Mesendoderm (in vitro differentiated cells): ENCODE data around the gene DSG4.

Source experiments
- DNase-seq: peaks from one replicate; pipeline ENCODE4 v3.0.0; 2013
- H2AK5ac ChIP-seq: 2 replicates; pipeline ENCODE4 v1.6.1; 2013; ENCODE audit warnings: low read length, inconsistent platforms
- H2BK120ac ChIP-seq: 2 replicates; pipeline ENCODE4 v1.6.1; 2013; ENCODE audit warnings: low read depth, mild to moderate bottlenecking, low read length, moderate library complexity, mixed read lengths
- H2BK15ac ChIP-seq: replicated peaks from 2 replicates; pipeline ENCODE4 v1.6.1; 2013; ENCODE audit warnings: low read depth, mild to moderate bottlenecking, moderate library complexity
- H2BK5ac ChIP-seq: 2 replicates; pipeline ENCODE4 v1.6.1; 2013; ENCODE audit warnings: low read length, inconsistent platforms
- H3K18ac ChIP-seq: 2 replicates; pipeline ENCODE4 v1.6.1; 2013; ENCODE audit warnings: mild to moderate bottlenecking, low read length, mixed read lengths
- H3K23ac ChIP-seq: one replicate; pipeline ENCODE4 v1.6.1; 2013; ENCODE audit warnings: low read length
- H3K27ac ChIP-seq: 2 replicates; pipeline ENCODE4 v1.5.1; 2013; ENCODE audit warnings: low read depth, mild to moderate bottlenecking, inconsistent platforms, low read length, moderate library complexity
- H3K27me3 ChIP-seq: 2 replicates; pipeline ENCODE4 v1.6.1; 2013; ENCODE audit warnings: low read length, control low read depth, mild to moderate bottlenecking, inconsistent platforms; ENCODE audit not compliant: insufficient read depth, poor library complexity
- H3K36me3 ChIP-seq: 2 replicates; pipeline ENCODE4 v1.6.1; 2013; ENCODE audit warnings: low read length, inconsistent platforms; ENCODE audit not compliant: control insufficient read depth, insufficient read depth
- H3K4ac ChIP-seq: one replicate; pipeline ENCODE4 v1.6.1; 2013; ENCODE audit warnings: low read depth, mild to moderate bottlenecking, low read length, moderate library complexity
- H3K4me1 ChIP-seq: 2 replicates; pipeline ENCODE4 v1.6.1; 2013; ENCODE audit warnings: low read depth, low read length, inconsistent platforms; ENCODE audit not compliant: control insufficient read depth
- H3K4me2 ChIP-seq: 2 replicates; pipeline ENCODE4 v1.6.1; 2013; ENCODE audit warnings: low read length
- H3K4me3 ChIP-seq: 2 replicates; pipeline ENCODE4 v1.5.1; 2013; ENCODE audit warnings: mild to moderate bottlenecking, low read length
- H3K56ac ChIP-seq: one replicate; pipeline ENCODE4 v1.6.1; 2013; ENCODE audit warnings: low read length
- H3K79me1 ChIP-seq: 2 replicates; pipeline ENCODE4 v1.6.1; 2013; ENCODE audit warnings: low read length, inconsistent platforms
- H3K79me2 ChIP-seq: 2 replicates; pipeline ENCODE4 v1.6.1; 2013; ENCODE audit warnings: mild to moderate bottlenecking, low read length; ENCODE audit not compliant: control insufficient read depth, insufficient read depth
- H3K9ac ChIP-seq: 2 replicates; pipeline ENCODE4 v1.6.1; 2013; ENCODE audit warnings: low read length, inconsistent platforms
- H4K5ac ChIP-seq: one replicate; pipeline ENCODE4 v1.6.1; 2013; ENCODE audit warnings: low read length
- H4K8ac ChIP-seq: one replicate; pipeline ENCODE4 v1.6.1; 2013; ENCODE audit warnings: low read depth, mild to moderate bottlenecking, control low read depth, low read length, moderate library complexity
- WGBS: extraction: QIAGEN DNeasy Blood & Tissue Kit; methylation state at CpG from one replicate; pipeline ENCODE4 v1.1.7; 2013; ENCODE audit warnings: low lambda C conversion rate, missing lambda C conversion rate; ENCODE audit not compliant: insufficient coverage; ENCODE audit errors: extremely low coverage; 5-methylcytosine and 5-hydroxymethylcytosine counted together

The DSG4 gene

GRCh38 chr18:31399306-31400032 lies 22.9 kb downstream of the DSG4 start:
- Histone ChIP-seq H3K56ac (no peak overlapping the region), H4K8ac (no peak overlapping the region), H2BK5ac (no peak overlapping the region), H2BK120ac (no peak overlapping the region), H2BK15ac (no peak overlapping the region), H3K4ac (no peak overlapping the region), H3K27me3 (no peaks in the 10 kb centered on the region), H4K5ac (no peak overlapping the region), H3K9ac (no peak overlapping the region), H3K27ac (no peak overlapping the region), H3K4me2 (no peak overlapping the region), H2AK5ac (no peak overlapping the region), H3K18ac (no peak overlapping the region), H3K23ac (no peak overlapping the region), H3K79me2 (no peaks in the 10 kb centered on the region), H3K79me1 (no peaks in the 10 kb centered on the region), H3K4me1 (no peaks in the 10 kb centered on the region), H3K36me3 (no peaks in the 10 kb centered on the region), H3K4me3 (no peak overlapping the region)
- no CpG with 5 or more reads among the region's 6 CpGs for WGBS
- no peak for DNase-seq

GRCh38 chr18:31401156-31402025 lies 24.8 kb downstream of the DSG4 start:
- no peak overlapping the region for H3K23ac ChIP-seq
- no peak overlapping the region for H2BK120ac ChIP-seq
- WGBS = no CpG with 5 or more reads among the region's 6 CpGs
- H3K9ac ChIP-seq = no peak overlapping the region
- no peaks in the 10 kb centered on the region for H3K27me3 ChIP-seq
- no peak for DNase-seq
- H2BK15ac ChIP-seq = no peak overlapping the region
- no peak overlapping the region for H2BK5ac ChIP-seq
- no peaks in the 10 kb centered on the region for H3K4me1 ChIP-seq
- no peak overlapping the region for H4K8ac ChIP-seq
- H3K4me2 ChIP-seq = no peak overlapping the region
- no peak overlapping the region for H3K27ac ChIP-seq
- no peak overlapping the region for H4K5ac ChIP-seq
- H3K56ac ChIP-seq = no peak overlapping the region
- H3K36me3 ChIP-seq = no peaks in the 10 kb centered on the region
- H3K4ac ChIP-seq = no peak overlapping the region
- no peaks in the 10 kb centered on the region for H3K79me1 ChIP-seq
- no peak overlapping the region for H3K4me3 ChIP-seq
- no peak overlapping the region for H3K18ac ChIP-seq
- no peaks in the 10 kb centered on the region for H3K79me2 ChIP-seq
- no peak overlapping the region for H2AK5ac ChIP-seq

- no peak overlapping the region for H3K56ac ChIP-seq
- H3K27ac ChIP-seq = no peak overlapping the region
- H4K5ac ChIP-seq = no peak overlapping the region
- no peaks in the 10 kb centered on the region for H3K27me3 ChIP-seq
- no peaks in the 10 kb centered on the region for H3K4me1 ChIP-seq
- no peak overlapping the region for H3K4me2 ChIP-seq
- no peak overlapping the region for H3K4ac ChIP-seq
- H3K18ac ChIP-seq = no peak overlapping the region
- no peak overlapping the region for H3K9ac ChIP-seq
- no peak overlapping the region for H2BK5ac ChIP-seq
- no peak overlapping the region for H3K23ac ChIP-seq
- H3K4me3 ChIP-seq = no peak overlapping the region
- H3K79me2 ChIP-seq = no peaks in the 10 kb centered on the region
- DNase-seq = no peak
- no peak overlapping the region for H2BK15ac ChIP-seq
- H2BK120ac ChIP-seq = no peak overlapping the region
- H4K8ac ChIP-seq = no peak overlapping the region
- no peaks in the 10 kb centered on the region for H3K79me1 ChIP-seq
- H2AK5ac ChIP-seq = no peak overlapping the region
- H3K36me3 ChIP-seq = no peaks in the 10 kb centered on the region
These were observed 25.4 kb downstream of the DSG4 start for GRCh38 chr18:31402026-31402373.

GRCh38 chr18:31403409-31403808 lies 26.8 kb downstream of the DSG4 start:
- H2BK120ac ChIP-seq = no peak overlapping the region
- H3K27me3 ChIP-seq = no peaks in the 10 kb centered on the region
- no peak overlapping the region for H3K56ac ChIP-seq
- H3K4me1 ChIP-seq = no peaks in the 10 kb centered on the region
- DNase-seq = no peak
- H3K36me3 ChIP-seq = no peaks in the 10 kb centered on the region
- no peaks in the 10 kb centered on the region for H3K79me1 ChIP-seq
- no peak overlapping the region for H4K8ac ChIP-seq
- H4K5ac ChIP-seq = no peak overlapping the region
- no peak overlapping the region for H3K4ac ChIP-seq
- H3K4me3 ChIP-seq = no peak overlapping the region
- no peak overlapping the region for H3K4me2 ChIP-seq
- no peak overlapping the region for H3K18ac ChIP-seq
- H2AK5ac ChIP-seq = no peak overlapping the region
- H2BK5ac ChIP-seq = no peak overlapping the region
- no CpG with 5 or more reads among the region's 2 CpGs for WGBS
- H3K23ac ChIP-seq = no peak overlapping the region
- no peak overlapping the region for H2BK15ac ChIP-seq
- H3K27ac ChIP-seq = no peak overlapping the region
- H3K79me2 ChIP-seq = no peaks in the 10 kb centered on the region
- H3K9ac ChIP-seq = no peak overlapping the region

- WGBS = no CpG with 5 or more reads among the region's 3 CpGs
- no peak overlapping the region for H2AK5ac ChIP-seq
- no peaks in the 10 kb centered on the region for H3K4me1 ChIP-seq
- no peak overlapping the region for H3K4ac ChIP-seq
- no peak overlapping the region for H3K56ac ChIP-seq
- no peak overlapping the region for H3K18ac ChIP-seq
- H3K27me3 ChIP-seq = no peaks in the 10 kb centered on the region
- no peak overlapping the region for H3K9ac ChIP-seq
- no peak overlapping the region for H2BK15ac ChIP-seq
- H3K79me2 ChIP-seq = no peaks in the 10 kb centered on the region
- H3K36me3 ChIP-seq = no peaks in the 10 kb centered on the region
- H2BK120ac ChIP-seq = no peak overlapping the region
- H3K27ac ChIP-seq = no peak overlapping the region
- H3K23ac ChIP-seq = no peak overlapping the region
- no peak overlapping the region for H3K4me2 ChIP-seq
- DNase-seq = no peak
- no peak overlapping the region for H4K5ac ChIP-seq
- no peaks in the 10 kb centered on the region for H3K79me1 ChIP-seq
- no peak overlapping the region for H4K8ac ChIP-seq
- no peak overlapping the region for H3K4me3 ChIP-seq
- H2BK5ac ChIP-seq = no peak overlapping the region
These were observed 31.1 kb downstream of the DSG4 start for GRCh38 chr18:31407649-31408048.
